IMR-90 (cell line): ENCODE results near the gene IFITM10. TPM values are rescaled to one million over a fixed set of nuclear protein-coding genes. Genes with fewer than 3 reads are reported as not detected.

Experiments
- CHD1 ChIP-seq: IDR thresholded peaks from 2 replicates; pipeline ENCODE4 v1.6.1; 2012; ENCODE audit warnings: low read depth, low read length, improper control_type of control experiment
- MAZ ChIP-seq: IDR thresholded peaks from 2 replicates; pipeline ENCODE4 v1.6.1; 2012; ENCODE audit warnings: low read depth, mild to moderate bottlenecking, low read length, improper control_type of control experiment, moderate library complexity, borderline replicate concordance
- NFE2L2 ChIP-seq: fragments of 150-350 bp; IDR thresholded peaks from 2 replicates; pipeline ENCODE4 v1.6.1; 2016; ENCODE audit warnings: low read depth, mild to moderate bottlenecking, low read length
- RCOR1 ChIP-seq: IDR thresholded peaks from 2 replicates; pipeline ENCODE4 v1.6.1; 2012; ENCODE audit warnings: mild to moderate bottlenecking, low read length, improper control_type of control experiment; ENCODE audit not compliant: insufficient replicate concordance
- SMC3 ChIP-seq: fragments of 150-350 bp; IDR thresholded peaks from 2 replicates; pipeline ENCODE4 v1.6.1; 2016; ENCODE audit warnings: low read depth, mild to moderate bottlenecking, antibody characterized with exemption, low read length, moderate library complexity
- polyA plus RNA-seq, 3 experiments: library from polyadenylated mRNA; depleted of rRNA; stranded (reverse); fragments of >200 nt; gene quantifications; 2 replicates each; pipeline ENCODE4 v1.2.3, GENCODE V29; 2012; ENCODE audit warnings: low replicate concordance in 1 of 3
- total RNA-seq: library from RNA; depleted of rRNA; stranded (reverse); fragments of >200 nt; gene quantifications from 2 replicates; pipeline ENCODE4 v1.2.3, GENCODE V29; 2012
- TF ChIP-seq, protein P1 (sequence below): fragments of 150-350 bp; IDR thresholded peaks from 2 replicates; pipeline ENCODE4 v1.6.1; 2017; ENCODE audit warnings: mild to moderate bottlenecking, antibody characterized with exemption, low read length, low read depth

IFITM10 gene
- total and polyA plus RNA-seq, 2 of the 4 experiments (the other 2 are of a cell fraction): 0.15 to 0.18 TPM

DNA sequence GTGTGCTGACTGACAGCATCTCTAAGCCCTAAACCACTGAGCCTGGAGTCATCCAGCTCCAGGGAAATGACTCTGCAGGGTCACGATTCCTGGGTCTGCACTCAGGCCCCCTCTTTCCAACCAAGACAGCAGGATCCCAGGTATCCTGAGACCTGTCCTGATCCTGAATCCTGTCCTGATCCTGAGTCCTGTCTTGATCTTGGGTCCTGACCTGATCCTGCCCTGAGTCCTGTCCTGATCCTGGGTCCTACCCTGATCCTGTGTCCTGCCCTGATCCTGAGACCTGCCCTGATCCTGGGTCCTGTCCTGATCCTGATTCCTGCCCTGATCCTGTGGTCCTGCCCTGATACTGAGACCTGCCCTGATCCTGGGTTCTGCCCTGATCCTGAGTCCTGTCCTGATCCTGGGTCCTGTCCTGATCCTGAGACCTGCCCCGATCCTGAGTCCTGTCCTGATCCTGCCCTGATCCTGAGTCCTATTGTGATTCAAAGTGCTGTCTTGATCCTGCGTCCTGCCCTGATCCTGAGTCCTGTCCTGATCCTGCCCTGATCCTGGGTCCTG, 54.8 kb downstream of the IFITM10 start (continued):
- no peak for TF ChIP-seq RCOR1
- TF ChIP-seq, protein P1, sequence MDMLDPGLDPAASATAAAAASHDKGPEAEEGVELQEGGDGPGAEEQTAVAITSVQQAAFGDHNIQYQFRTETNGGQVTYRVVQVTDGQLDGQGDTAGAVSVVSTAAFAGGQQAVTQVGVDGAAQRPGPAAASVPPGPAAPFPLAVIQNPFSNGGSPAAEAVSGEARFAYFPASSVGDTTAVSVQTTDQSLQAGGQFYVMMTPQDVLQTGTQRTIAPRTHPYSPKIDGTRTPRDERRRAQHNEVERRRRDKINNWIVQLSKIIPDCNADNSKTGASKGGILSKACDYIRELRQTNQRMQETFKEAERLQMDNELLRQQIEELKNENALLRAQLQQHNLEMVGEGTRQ: no peak
- TF ChIP-seq NFE2L2: no peak
- TF ChIP-seq SMC3: no peak
- TF ChIP-seq CHD1: no peak
- TF ChIP-seq MAZ: no peak
